GM21515 (cell line): Measurements from ENCODE around the gene MORC2.

Experiments used
- ATAC-seq: cut with Tn5 transposase; IDR thresholded peaks from one replicate; pipeline ENCODE4 v1.9.1; 2021; ENCODE audit not compliant: unreplicated experiment

Gene MORC2

DNA sequence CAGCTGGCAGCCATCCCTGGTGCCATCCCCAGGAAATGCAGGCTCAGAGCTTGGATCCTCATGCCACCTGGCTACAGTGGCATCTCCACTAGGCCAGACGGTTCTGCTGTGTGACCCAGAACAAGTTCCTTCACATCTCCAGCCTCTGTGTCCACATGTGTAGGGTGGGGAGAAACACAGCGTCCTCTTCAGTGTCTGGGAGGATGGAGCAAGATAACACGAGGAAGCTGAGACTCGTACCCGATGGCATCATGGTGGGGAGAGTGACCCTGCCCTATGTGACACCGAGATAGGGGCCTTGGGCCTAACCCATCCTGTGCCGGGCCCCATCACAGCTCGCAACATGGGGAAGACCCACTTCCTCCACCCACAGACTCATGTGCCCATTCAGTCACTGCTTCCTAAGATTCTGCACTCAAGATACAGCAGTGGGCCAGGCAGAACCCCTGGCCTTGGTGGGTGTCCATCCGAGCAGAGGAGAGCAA lies 78.5 kb downstream of the MORC2 start:
- no peak for ATAC-seq

GRCh38 chr22:30889268-30889995 lies 79.1 kb downstream of the MORC2 start:
- no peak for ATAC-seq

- no peak for ATAC-seq
Measured at GRCh38 chr22:30887861-30888260, 80.7 kb downstream of the MORC2 start.

DNA sequence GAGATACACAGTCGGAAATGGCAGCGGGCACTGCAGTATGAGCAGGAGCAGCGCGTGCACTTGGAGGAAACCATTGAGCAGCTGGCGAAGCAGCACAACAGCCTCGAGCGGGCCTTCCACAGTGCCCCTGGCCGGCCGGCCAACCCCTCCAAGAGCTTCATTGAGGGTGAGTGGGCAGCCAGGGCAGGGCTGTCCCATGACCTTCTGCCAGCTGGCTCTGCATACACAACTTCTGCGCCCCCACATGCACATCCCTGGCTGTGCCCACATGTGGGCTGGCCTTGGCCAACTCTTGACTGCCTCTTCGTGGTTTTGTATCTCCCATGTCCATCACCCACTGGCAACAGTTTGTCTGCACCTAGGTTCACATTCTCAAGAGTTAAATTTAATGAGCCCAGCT lies 81.1 kb downstream of the MORC2 start:
- ATAC-seq = no peak

DNA sequence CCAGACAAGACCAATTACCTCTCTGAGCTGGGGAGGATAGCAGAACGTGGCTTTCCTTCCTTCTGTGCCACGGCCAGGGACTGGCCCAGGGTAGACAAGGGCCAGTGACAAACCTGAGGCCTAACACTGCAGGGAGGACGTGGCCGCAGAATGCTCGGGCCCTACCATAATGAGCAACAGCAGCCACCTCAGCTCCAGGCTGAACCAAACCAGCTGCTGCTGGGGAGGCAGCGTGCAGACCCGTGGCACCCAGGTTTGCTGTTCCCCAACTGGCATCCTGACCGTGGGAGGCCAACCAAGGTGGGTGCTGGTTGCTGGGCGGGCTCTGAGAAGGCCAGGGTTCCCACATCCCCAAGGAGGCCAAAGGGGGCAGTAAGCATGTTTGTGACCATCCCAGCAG lies 83.0 kb downstream of the MORC2 start:
- ATAC-seq = no peak

DNA sequence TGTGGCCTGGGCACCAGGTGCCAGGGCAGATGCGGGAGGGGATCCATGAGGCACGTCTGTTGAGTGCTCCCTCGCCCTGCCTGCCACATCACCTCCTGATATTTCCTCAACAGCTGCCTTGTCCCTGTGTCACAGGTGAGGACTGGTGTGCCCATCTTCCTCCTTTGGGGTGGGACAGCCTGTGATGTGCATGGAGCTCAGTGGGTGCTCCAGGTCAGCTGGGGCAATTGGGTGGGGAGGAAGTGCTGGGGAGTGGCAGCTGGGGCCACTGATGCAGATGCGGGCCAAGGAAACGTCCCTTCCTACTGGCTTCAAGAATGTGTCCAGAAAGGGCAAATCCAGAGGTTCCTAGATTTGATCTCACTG lies 83.6 kb downstream of the MORC2 start:
- ATAC-seq = no peak

- ATAC-seq = no peak
Measured at GRCh38 chr22:30884211-30885000, 84.2 kb downstream of the MORC2 start.

- ATAC-seq = no peak
Measured at GRCh38 chr22:30883586-30884145, 84.9 kb downstream of the MORC2 start.

GRCh38 chr22:30882974-30883533 lies 85.5 kb downstream of the MORC2 start:
- ATAC-seq = no peak

DNA sequence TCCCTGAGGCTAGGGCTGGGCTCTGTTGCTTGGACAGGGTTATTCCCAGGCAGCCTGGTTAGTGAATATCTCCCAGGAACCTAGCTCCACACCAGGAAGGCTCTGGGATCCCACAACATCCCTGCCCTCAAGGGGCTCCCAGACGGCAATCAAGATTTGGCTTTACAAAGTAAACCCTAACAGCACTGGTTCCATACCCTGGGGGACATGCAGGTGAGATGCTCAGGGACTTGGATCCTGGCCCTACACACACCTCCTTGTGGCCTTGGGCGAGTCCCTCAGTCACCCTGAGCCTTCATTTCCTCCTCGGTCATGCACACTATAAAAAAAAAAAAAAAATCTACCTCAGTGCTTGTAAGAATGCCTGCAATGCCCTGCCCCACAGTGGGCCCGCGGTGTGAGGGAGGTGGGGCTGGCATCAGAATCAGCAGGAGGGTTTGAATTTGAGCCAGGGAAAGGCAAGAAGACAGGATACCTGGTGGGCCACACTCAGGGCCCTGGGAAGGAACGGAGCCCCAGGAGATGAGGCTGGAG lies 86.3 kb downstream of the MORC2 start:
- no peak for ATAC-seq

DNA sequence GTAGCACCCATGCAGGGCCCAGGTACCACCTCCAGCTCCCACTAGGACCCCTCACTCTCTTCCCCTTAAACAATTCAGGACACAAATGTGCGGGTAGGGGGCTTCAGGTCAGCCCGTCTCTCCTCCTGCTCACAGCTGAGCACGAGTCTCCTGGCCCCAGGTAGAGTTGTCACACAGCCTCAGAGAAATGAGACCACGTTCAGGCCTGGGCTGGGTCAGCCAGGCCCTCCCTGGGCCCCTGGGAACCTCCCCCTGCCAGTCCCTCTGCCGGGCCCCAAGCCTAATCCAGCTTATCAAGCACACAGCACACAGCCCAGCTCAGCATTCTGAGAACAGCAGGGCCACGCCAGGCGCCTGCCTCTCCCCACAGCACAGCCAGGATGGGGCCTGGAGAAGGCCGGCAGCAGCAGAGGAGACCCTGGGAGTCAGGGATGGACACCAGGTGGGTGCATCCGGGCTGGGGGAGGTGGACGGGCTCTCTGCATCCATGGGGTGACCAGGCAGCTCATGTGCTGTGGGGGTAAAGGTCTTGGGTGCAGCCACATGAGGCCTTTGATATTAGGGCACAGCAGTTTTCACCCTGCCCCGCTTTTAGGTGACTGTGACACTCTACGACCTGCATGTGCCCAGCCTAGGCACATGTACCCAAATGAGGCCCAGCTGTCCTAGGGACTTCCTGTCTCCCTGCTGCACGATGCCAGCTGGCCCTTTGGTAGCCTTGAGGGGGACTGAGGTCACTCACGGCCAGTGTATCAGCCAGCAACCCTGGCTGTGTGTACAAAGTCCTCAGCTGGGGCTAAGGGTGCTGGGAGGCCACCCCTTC lies 87.0 kb downstream of the MORC2 start:
- no peak for ATAC-seq

GRCh38 chr22:30880847-30881246 lies 87.7 kb downstream of the MORC2 start:
- no peak for ATAC-seq

GRCh38 chr22:30880181-30880601 lies 88.4 kb downstream of the MORC2 start:
- no peak for ATAC-seq

GRCh38 chr22:30879415-30879797 lies 89.2 kb downstream of the MORC2 start:
- ATAC-seq = no peak

GRCh38 chr22:30878516-30879414 lies 89.8 kb downstream of the MORC2 start:
- ATAC-seq = no peak

DNA sequence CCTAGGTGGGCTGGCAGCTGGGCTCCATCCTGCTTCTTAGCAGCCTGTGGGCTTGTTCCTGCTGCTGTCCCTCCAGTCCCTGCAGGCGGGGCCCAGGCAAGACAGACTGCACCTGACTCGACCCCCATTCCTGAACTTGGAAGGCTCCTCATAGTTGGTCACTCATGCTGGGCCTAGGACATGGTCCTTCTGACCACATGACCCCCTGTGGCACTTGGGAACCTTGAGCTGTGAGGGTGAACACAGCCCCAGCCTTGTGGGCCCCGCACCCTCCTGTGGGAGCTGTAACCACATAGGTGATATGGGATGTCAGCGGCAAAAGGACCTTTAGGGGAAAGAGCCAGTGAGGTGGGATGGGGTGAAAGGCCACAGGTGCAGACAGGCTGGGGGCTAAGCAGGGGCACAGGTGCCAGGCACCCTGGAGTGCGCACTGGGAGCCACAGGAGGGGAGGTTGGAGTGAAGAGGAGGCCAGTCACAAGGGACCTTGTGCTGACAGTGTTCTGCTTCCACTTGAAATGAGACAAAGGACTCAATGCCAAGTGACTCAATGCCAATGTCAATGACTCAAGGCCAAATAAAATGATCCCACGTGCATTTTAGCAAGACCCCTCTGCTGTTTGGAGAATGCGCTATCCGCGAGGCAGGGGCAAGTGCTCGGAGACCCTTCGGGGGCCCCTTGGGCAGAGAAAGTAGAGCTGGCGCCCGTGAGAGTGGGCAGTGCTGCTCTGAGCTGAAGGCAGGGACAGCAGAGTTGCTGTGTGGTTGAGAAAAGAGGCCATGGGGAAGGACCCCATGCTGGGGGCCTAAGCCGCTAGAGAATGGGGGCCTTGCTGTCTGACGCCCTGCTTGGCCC lies 90.7 kb downstream of the MORC2 start:
- no peak for ATAC-seq

DNA sequence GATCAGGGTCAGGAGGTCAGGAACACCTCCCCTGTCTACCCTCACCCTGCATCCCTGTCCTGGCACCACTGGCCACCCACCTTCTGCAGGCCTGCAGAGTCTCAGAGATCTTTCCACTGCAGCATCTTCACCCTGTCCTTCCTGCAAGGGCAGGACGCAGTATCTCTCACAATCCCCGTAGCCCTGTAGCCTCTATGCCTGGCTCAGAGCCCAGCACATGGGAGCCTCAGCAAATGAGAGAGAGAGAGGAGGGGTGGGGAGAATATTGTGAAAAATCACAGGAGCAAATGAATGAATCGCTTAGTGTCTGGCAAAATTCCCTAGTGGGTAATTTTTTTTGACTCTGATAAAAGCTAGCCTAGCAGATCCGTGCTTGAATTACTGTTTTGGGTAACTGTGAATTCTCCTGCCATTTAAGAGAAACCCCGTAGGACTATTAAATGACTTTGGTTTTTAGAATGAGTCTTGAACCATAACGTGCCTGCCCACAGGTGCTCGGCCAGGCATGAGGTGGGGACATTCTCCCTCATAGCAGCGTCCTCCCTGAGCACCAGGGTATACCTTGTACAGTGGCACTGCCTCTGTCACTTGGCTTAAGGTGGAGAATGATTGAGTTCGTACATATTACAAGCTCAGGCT lies 91.5 kb downstream of the MORC2 start:
- no peak for ATAC-seq

- no peak for ATAC-seq
Measured at GRCh38 chr22:30876221-30876751, 92.3 kb downstream of the MORC2 start.
